Liver (tissue), 9 donors: ENCODE measurements around the gene ARAP1. TPM values are rescaled to one million over a fixed set of nuclear protein-coding genes. Genes with fewer than 3 reads are reported as not detected.

Experiments
- DNase-seq: peaks from one replicate; pipeline ENCODE4 v3.0.0-alpha.2; 2017; ENCODE audit warnings: low spot score
- H3K27ac ChIP-seq, 2 donors: one replicate each; pipeline ENCODE4 v1.7.0; 2013; ENCODE audit warnings: inconsistent platforms in 2 of 2, low read length in 2 of 2, control low read depth in 1 of 2, low read depth in 1 of 2, mild to moderate bottlenecking in 1 of 2
- H3K27me3 ChIP-seq, 4 donors: one replicate each; pipeline versions ENCODE4 v1.6.1 to v1.7.0; 2013; ENCODE audit warnings: low read length in 3 of 4, inconsistent platforms in 1 of 4, mild to moderate bottlenecking in 1 of 4, moderate library complexity in 1 of 4; ENCODE audit not compliant: control insufficient read depth in 4 of 4, insufficient read depth in 4 of 4
- H3K36me3 ChIP-seq, 4 donors: one replicate each; pipeline versions ENCODE4 v1.6.1 to v1.7.0; 2013; ENCODE audit warnings: low read length in 3 of 4, mild to moderate bottlenecking in 3 of 4, low read depth in 1 of 4, moderate library complexity in 1 of 4; ENCODE audit not compliant: control insufficient read depth in 4 of 4, insufficient read depth in 3 of 4
- H3K4me1 ChIP-seq, 4 donors: one replicate each; pipeline versions ENCODE4 v1.6.1 to v1.7.0; 2013; ENCODE audit warnings: low read length in 3 of 4, mild to moderate bottlenecking in 3 of 4, moderate library complexity in 1 of 4; ENCODE audit not compliant: control insufficient read depth in 4 of 4, insufficient read depth in 4 of 4
- H3K4me3 ChIP-seq, 3 donors: one replicate each; pipeline versions ENCODE4 v1.6.1 to v1.7.0; 2013; ENCODE audit warnings: low read length in 3 of 3, control low read depth in 1 of 3, low read depth in 1 of 3, mild to moderate bottlenecking in 1 of 3
- H3K9ac ChIP-seq, 2 donors: one replicate each; pipeline ENCODE4 v1.7.0; 2013; ENCODE audit warnings: low read length in 2 of 2, mild to moderate bottlenecking in 2 of 2, moderate library complexity in 2 of 2, control low read depth in 1 of 2, low read depth in 1 of 2
- H3K9me3 ChIP-seq, 4 donors: one replicate each; pipeline versions ENCODE4 v1.6.1 to v1.7.0; 2013; ENCODE audit warnings: low read length in 3 of 4; ENCODE audit not compliant: control insufficient read depth in 4 of 4
- EGR1 ChIP-seq, 2 donors: IDR thresholded peaks; 2 replicates each; pipeline ENCODE4 v1.6.1; 2016 to 2018; ENCODE audit warnings: antibody characterized with exemption in 2 of 2, low read depth in 2 of 2
- FOXA1 ChIP-seq: IDR thresholded peaks from 2 replicates; pipeline ENCODE4 v1.6.1; 2016; ENCODE audit warnings: antibody characterized with exemption
- FOXA2 ChIP-seq: IDR thresholded peaks from 2 replicates; pipeline ENCODE4 v1.6.1; 2016; ENCODE audit warnings: antibody characterized with exemption
- GABPA ChIP-seq, 2 donors: IDR thresholded peaks in 1 of 2; conservative IDR thresholded peaks in 1 of 2; 2 replicates each; pipeline ENCODE4 v1.6.1; 2016; ENCODE audit warnings: antibody characterized with exemption in 2 of 2, mild to moderate bottlenecking in 1 of 2, moderate library complexity in 1 of 2
- HNF4A ChIP-seq, 2 donors: conservative IDR thresholded peaks; 2 replicates each; pipeline ENCODE4 v1.6.1; 2016; ENCODE audit warnings: antibody characterized with exemption in 2 of 2, mild to moderate bottlenecking in 2 of 2
- HNF4G ChIP-seq: IDR thresholded peaks from 2 replicates; pipeline ENCODE4 v1.6.1; 2016; ENCODE audit warnings: antibody characterized with exemption
- JUND ChIP-seq, 2 donors: IDR thresholded peaks; 2 replicates each; pipeline ENCODE4 v1.6.1; 2016; ENCODE audit warnings: antibody characterized with exemption in 2 of 2
- NR2F2 ChIP-seq: IDR thresholded peaks from 2 replicates; pipeline ENCODE4 v1.6.1; 2016; ENCODE audit warnings: antibody characterized with exemption
- RAD21 ChIP-seq, 2 donors: IDR thresholded peaks; 2 replicates each; pipeline ENCODE4 v1.6.1; 2016; ENCODE audit warnings: antibody characterized with exemption in 2 of 2, mild to moderate bottlenecking in 2 of 2
- RXRA ChIP-seq, 2 donors: IDR thresholded peaks; 2 replicates each; pipeline ENCODE4 v1.6.1; 2017 to 2018; ENCODE audit warnings: antibody characterized with exemption in 2 of 2, mild to moderate bottlenecking in 1 of 2
- SP1 ChIP-seq: IDR thresholded peaks from 2 replicates; pipeline ENCODE4 v1.6.1; 2018; ENCODE audit warnings: antibody characterized with exemption, mild to moderate bottlenecking
- TAF1 ChIP-seq: conservative IDR thresholded peaks from 2 replicates; pipeline ENCODE4 v1.6.1; 2016; ENCODE audit warnings: antibody characterized with exemption, mild to moderate bottlenecking
- YY1 ChIP-seq: IDR thresholded peaks from 2 replicates; pipeline ENCODE4 v1.6.1; 2016; ENCODE audit warnings: antibody characterized with exemption, mild to moderate bottlenecking
- WGBS: extraction: QIAGEN DNeasy Blood & Tissue Kit; methylation state at CpG from one replicate; pipeline ENCODE4 v1.1.7; 2013; 5-methylcytosine and 5-hydroxymethylcytosine counted together
- polyA plus RNA-seq, 2 donors: library from polyadenylated mRNA; stranded (reverse) in 1 of 2; unstranded in 1 of 2; fragments of 200-250 nt in 1 of 2; fragments of >200 nt in 1 of 2; fragmentation: Nextera tagmentation in 1 of 2; extraction: Ambion mirVana in 1 of 2; gene quantifications; one replicate each; pipeline versions ENCODE4 v1.2.1 to v1.2.3, GENCODE V29; 2013 to 2015
- total RNA-seq, 2 donors: library from RNA; depleted of rRNA; stranded (reverse); fragments of >200 nt; gene quantifications; one replicate each; pipeline ENCODE4 v1.2.3, GENCODE V29; 2014
- TF ChIP-seq, protein P1 (sequence below): IDR thresholded peaks from 2 replicates; pipeline ENCODE4 v1.6.1; 2016; ENCODE audit warnings: antibody characterized with exemption
- TF ChIP-seq, protein P2 (sequence below): IDR thresholded peaks from 2 replicates; pipeline ENCODE4 v1.6.1; 2016; ENCODE audit warnings: antibody characterized with exemption
- TF ChIP-seq, protein P3 (sequence below): IDR thresholded peaks from 2 replicates; pipeline ENCODE4 v1.6.1; 2016; ENCODE audit warnings: antibody characterized with exemption
- TF ChIP-seq, protein P4 (sequence below): fragments of 150-350 bp; IDR thresholded peaks from 2 replicates; pipeline ENCODE4 v1.5.1; 2017; ENCODE audit warnings: improper control_type of control experiment, low read depth, low read length; ENCODE audit not compliant: missing input control
- TF ChIP-seq, protein P5 (sequence below): IDR thresholded peaks from 2 replicates; pipeline ENCODE4 v1.6.1; 2016; ENCODE audit warnings: antibody characterized with exemption, mild to moderate bottlenecking
- donor health status: healthy.
- donor health status: healthy.
- donor health status: healthy.
- donor health status: healthy.
- donor health status: healthy.

Gene ARAP1
- total and polyA plus RNA-seq, 4 donors: 14.4 to 77.8 (median 43.5) TPM

DNA sequence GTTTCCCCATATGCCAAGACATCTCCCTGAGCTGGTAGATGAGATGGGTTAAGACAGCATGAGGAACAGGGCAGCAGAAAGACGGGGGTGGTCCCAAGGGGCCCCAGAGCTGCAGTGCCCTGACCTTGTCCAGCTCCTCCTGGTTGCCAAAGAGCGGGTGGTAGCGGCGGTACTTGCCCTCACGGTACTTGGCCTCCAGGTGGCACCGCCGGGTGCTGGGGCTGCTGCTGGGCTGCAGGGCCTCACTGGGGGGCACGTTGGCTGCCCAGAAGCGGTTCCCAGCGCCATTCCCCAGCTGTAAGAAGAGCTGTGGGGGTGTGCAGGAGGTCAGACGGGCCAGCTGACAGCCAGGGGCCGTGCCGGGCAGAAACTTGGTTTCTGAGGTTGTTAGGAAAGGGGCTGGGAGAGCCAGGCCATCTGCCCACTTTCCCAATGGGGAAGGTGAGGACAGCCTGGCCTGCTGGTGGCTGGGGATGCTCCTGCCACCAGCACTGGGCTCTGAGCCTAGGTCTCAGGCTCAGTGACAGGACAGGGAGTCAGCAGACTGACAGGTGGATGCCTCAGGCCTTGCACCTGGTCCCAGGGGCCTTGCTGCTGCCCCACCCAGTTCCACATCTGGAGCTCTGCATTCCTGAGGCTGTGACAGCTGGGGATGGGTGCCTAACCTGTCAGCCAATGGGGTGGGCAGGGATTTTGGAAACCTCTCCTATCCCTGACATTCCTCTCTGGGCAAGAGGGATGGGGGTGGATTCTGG lies 48.0 kb downstream of the ARAP1 start:
- TF ChIP-seq JUND (IDR thresholded peaks at IDR 0.05): no peak
- TF ChIP-seq TAF1: no peak
- no peak for TF ChIP-seq YY1
- no peak for TF ChIP-seq FOXA1
- TF ChIP-seq NR2F2: no peak
- TF ChIP-seq HNF4A (conservative IDR thresholded peaks at IDR 0.05): no peak
- no peak for TF ChIP-seq RAD21 (IDR thresholded peaks at IDR 0.05)
- TF ChIP-seq SP1: no peak
- TF ChIP-seq, protein P1, sequence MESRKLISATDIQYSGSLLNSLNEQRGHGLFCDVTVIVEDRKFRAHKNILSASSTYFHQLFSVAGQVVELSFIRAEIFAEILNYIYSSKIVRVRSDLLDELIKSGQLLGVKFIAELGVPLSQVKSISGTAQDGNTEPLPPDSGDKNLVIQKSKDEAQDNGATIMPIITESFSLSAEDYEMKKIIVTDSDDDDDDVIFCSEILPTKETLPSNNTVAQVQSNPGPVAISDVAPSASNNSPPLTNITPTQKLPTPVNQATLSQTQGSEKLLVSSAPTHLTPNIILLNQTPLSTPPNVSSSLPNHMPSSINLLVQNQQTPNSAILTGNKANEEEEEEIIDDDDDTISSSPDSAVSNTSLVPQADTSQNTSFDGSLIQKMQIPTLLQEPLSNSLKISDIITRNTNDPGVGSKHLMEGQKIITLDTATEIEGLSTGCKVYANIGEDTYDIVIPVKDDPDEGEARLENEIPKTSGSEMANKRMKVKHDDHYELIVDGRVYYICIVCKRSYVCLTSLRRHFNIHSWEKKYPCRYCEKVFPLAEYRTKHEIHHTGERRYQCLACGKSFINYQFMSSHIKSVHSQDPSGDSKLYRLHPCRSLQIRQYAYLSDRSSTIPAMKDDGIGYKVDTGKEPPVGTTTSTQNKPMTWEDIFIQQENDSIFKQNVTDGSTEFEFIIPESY: no peak
- TF ChIP-seq RXRA (IDR thresholded peaks at IDR 0.05): no peak
- TF ChIP-seq, protein P2, sequence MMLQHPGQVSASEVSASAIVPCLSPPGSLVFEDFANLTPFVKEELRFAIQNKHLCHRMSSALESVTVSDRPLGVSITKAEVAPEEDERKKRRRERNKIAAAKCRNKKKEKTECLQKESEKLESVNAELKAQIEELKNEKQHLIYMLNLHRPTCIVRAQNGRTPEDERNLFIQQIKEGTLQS: no peak
- TF ChIP-seq, protein P3, sequence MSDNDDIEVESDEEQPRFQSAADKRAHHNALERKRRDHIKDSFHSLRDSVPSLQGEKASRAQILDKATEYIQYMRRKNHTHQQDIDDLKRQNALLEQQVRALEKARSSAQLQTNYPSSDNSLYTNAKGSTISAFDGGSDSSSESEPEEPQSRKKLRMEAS: no peak
- TF ChIP-seq, protein P4, sequence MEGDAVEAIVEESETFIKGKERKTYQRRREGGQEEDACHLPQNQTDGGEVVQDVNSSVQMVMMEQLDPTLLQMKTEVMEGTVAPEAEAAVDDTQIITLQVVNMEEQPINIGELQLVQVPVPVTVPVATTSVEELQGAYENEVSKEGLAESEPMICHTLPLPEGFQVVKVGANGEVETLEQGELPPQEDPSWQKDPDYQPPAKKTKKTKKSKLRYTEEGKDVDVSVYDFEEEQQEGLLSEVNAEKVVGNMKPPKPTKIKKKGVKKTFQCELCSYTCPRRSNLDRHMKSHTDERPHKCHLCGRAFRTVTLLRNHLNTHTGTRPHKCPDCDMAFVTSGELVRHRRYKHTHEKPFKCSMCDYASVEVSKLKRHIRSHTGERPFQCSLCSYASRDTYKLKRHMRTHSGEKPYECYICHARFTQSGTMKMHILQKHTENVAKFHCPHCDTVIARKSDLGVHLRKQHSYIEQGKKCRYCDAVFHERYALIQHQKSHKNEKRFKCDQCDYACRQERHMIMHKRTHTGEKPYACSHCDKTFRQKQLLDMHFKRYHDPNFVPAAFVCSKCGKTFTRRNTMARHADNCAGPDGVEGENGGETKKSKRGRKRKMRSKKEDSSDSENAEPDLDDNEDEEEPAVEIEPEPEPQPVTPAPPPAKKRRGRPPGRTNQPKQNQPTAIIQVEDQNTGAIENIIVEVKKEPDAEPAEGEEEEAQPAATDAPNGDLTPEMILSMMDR: no peak
- TF ChIP-seq EGR1 (IDR thresholded peaks at IDR 0.05; ENCODE audit: low read depth in 2 of 2): no peak
- TF ChIP-seq GABPA (IDR thresholded peaks at IDR 0.05 in 1 of 2, conservative IDR thresholded peaks at IDR 0.05 in 1 of 2): no peak
- TF ChIP-seq, protein P5, sequence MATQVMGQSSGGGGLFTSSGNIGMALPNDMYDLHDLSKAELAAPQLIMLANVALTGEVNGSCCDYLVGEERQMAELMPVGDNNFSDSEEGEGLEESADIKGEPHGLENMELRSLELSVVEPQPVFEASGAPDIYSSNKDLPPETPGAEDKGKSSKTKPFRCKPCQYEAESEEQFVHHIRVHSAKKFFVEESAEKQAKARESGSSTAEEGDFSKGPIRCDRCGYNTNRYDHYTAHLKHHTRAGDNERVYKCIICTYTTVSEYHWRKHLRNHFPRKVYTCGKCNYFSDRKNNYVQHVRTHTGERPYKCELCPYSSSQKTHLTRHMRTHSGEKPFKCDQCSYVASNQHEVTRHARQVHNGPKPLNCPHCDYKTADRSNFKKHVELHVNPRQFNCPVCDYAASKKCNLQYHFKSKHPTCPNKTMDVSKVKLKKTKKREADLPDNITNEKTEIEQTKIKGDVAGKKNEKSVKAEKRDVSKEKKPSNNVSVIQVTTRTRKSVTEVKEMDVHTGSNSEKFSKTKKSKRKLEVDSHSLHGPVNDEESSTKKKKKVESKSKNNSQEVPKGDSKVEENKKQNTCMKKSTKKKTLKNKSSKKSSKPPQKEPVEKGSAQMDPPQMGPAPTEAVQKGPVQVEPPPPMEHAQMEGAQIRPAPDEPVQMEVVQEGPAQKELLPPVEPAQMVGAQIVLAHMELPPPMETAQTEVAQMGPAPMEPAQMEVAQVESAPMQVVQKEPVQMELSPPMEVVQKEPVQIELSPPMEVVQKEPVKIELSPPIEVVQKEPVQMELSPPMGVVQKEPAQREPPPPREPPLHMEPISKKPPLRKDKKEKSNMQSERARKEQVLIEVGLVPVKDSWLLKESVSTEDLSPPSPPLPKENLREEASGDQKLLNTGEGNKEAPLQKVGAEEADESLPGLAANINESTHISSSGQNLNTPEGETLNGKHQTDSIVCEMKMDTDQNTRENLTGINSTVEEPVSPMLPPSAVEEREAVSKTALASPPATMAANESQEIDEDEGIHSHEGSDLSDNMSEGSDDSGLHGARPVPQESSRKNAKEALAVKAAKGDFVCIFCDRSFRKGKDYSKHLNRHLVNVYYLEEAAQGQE: no peak
- no peak for TF ChIP-seq FOXA2
- no peak for TF ChIP-seq HNF4G
- H3K36me3 ChIP-seq: peaks cover 17 to 87% (median 70%) of the 10 kb centered on the region in 4 donors
- no peak overlapping the region for H3K4me3 ChIP-seq
- no peak for DNase-seq
- H3K27me3 ChIP-seq: no peaks in the 10 kb centered on the region
- 86% methylated on average over 13 of the region's 13 CpGs for WGBS
- H3K4me1 ChIP-seq: no peaks in the 10 kb centered on the region
- H3K27ac ChIP-seq: no peak overlapping the region
- H3K9me3 ChIP-seq: no peaks in the 10 kb centered on the region
- H3K9ac ChIP-seq: no peak overlapping the region
